Heart right ventricle (tissue), 16 donors: ENCODE data around the gene AKAP8. TPM values are rescaled to one million over a fixed set of nuclear protein-coding genes. Genes with fewer than 3 reads are reported as not detected.

ENCODE experiments used
- ATAC-seq, 8 donors: fragments of 200-7000 bp; cut with Tn5 transposase; one replicate each; pipeline ENCODE4 v1.9.1; 2020; ENCODE audit warnings: mild to moderate bottlenecking in 8 of 8, moderate library complexity in 8 of 8, moderate number of reproducible peaks in 1 of 8
- DNase-seq, 2 donors: peaks; one replicate each; pipeline ENCODE4 v3.0.0-alpha.2; 2020
- H3K27ac ChIP-seq, 10 donors: fragments of 200-600 bp; sonication (generic) in 2 of 10; one replicate each; pipeline versions ENCODE4 v1.5.0 to v1.8.0; 2020 to 2022; ENCODE audit warnings: mild to moderate bottlenecking in 3 of 10
- H3K27me3 ChIP-seq, 7 donors: fragments of 200-600 bp; one replicate each; pipeline ENCODE4 v1.8.0; 2021 to 2022; ENCODE audit warnings: mild to moderate bottlenecking in 2 of 7
- H3K36me3 ChIP-seq, 9 donors: fragments of 200-600 bp; sonication (generic) in 1 of 9; one replicate each; pipeline versions ENCODE4 v1.5.0 to v1.8.0; 2020 to 2022; ENCODE audit warnings: mild to moderate bottlenecking in 2 of 9
- H3K4me1 ChIP-seq, 9 donors: fragments of 200-600 bp; sonication (generic) in 1 of 9; one replicate each; pipeline versions ENCODE4 v1.5.0 to v1.8.0; 2020 to 2022; ENCODE audit warnings: mild to moderate bottlenecking in 4 of 9
- H3K4me3 ChIP-seq, 10 donors: fragments of 200-600 bp; sonication (generic) in 2 of 10; one replicate each; pipeline versions ENCODE4 v1.5.0 to v1.8.0; 2020 to 2022; ENCODE audit warnings: mild to moderate bottlenecking in 7 of 10, moderate library complexity in 2 of 10
- H3K9me3 ChIP-seq, 11 donors: fragments of 200-600 bp in 10 of 11; sonication (generic) in 2 of 11; one replicate each; pipeline versions ENCODE4 v1.5.0 to v1.8.0; 2013 to 2022; ENCODE audit warnings: mild to moderate bottlenecking in 2 of 11, control low read depth in 1 of 11, moderate library complexity in 1 of 11
- CTCF ChIP-seq, 9 donors: fragments of 200-600 bp; sonication (generic) in 2 of 9; IDR thresholded peaks; one replicate each; pipeline versions ENCODE4 v1.5.0 to v1.8.0; 2021 to 2022; ENCODE audit warnings: antibody characterized with exemption in 9 of 9, mild to moderate bottlenecking in 5 of 9, moderate library complexity in 1 of 9
- WGBS, 2 donors: extraction: QIAGEN DNeasy Blood & Tissue Kit; methylation state at CpG; one replicate each; pipeline ENCODE4 v1.1.7; 2013; ENCODE audit warnings: inconsistent platforms in 1 of 2; 5-methylcytosine and 5-hydroxymethylcytosine counted together
- intact Hi-C, 10 donors: fragments of 100-400 bp; cut with DNase I; formaldehyde crosslinking; loops; one replicate each; pipeline versions ENCODE4 v1.11.1 to v1.14.2; 2022
- polyA plus RNA-seq, 2 donors: library from polyadenylated mRNA; stranded (reverse); fragments of 200-250 nt; gene quantifications; one replicate each; pipeline ENCODE4 v1.2.3, GENCODE V29; 2013
- total RNA-seq, 10 donors: library from RNA; stranded (reverse); fragmentation: NEBNext Ultra II Directional in 3 of 10; extraction: Animal tissue kit (Norgen Biotek cat#: 25700) in 3 of 10; gene quantifications; one replicate each; pipeline versions ENCODE4 v1.2.1 to v1.2.4, GENCODE V29; 2021 to 2023
- donor health status: Arrhythmogenic right ventricular cardiomyopathy.
- donor health status: ischemic (EF 13 %, LVEDD 7.1; RV severe dilation, severe dysfunction).
- donor health status: healthy with polysubstance abuse.
- donor health status: DM: no; HTN: yes; CAD: no.
- donor health status: DM: no; HTN: no; CAD: no.
- donor health status: ischemic (EF 25% LVEDD 6.9; RV normal size, moderate dysfunction).
- donor health status: ischemic (EF 25% LVEDD 5.7; RV mildly dilated, moderate dysfunction).
- donor health status: healthy.
- donor health status: DM: yes; HTN: yes; CAD: no.
- donor health status: Ischemic cardiomyopathy.
- donor health status: ischemic (EF 35%, LVEDD 5.7; RV mildly dilated, moderate dysfunction).
- donor health status: nonischemic (EF 11% LVEDD 7.7; RV severe dilation, severe dysfunction).
- donor health status: DM: yes; HTN: yes; CAD: no.
- donor health status: PGD.
- donor health status: ischemic (EF 29% LVEDD 5.4; RV normal size, mild dysfunction).
- donor health status: nonischemic (EF 23%, LVEDD 6.1; RV moderate dilation, normal function).

The AKAP8 gene
- total and polyA plus RNA-seq, 12 donors: 12.8 to 32.2 (median 18.6) TPM

DNA sequence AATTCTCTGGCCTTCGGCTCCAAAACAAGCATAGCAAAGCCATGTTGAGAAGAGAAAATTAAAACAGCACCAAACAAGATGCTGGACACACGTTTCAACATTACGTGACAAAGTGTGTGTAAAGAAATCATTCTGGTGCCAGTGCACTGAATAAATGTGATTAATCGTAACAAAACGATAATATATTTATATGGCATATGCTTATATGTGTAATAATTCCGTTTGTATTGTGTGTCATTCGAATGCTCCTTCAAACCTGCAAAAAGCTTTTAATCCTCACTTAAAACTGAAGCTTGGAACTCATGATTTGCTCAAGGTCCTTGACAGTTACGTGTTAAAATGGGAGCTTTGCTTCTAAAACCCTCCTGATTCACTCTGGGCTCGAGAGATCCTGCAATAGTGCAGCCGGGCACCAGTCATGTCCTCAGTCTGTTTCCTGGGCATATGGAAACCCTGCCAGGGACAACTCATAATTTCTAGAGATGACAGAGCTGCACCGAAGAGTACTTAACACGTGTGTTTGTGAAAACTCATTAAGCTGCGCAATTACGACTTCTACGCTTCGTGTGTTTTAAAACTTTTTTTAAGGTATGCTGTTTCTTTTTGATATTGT, 39.9 kb upstream of the AKAP8 start:
- Histone ChIP-seq H3K4me3 (peak overlapping the region in 9 of 10 donors; percentile 69 to 99 (median 92)), H3K9me3 (peaks cover 0 to 7% (median 0%) of the 10 kb centered on the region in 11 donors), H3K4me1 (peaks cover 3 to 62% (median 35%) of the 10 kb centered on the region in 9 donors), H3K36me3 (peaks cover 0 to 50% (median 20%) of the 10 kb centered on the region in 9 donors), H3K27ac (peak overlapping the region in 7 of 10 donors; percentile 22 to 92 (median 55)), H3K27me3 (no peaks in the 10 kb centered on the region)
- ATAC-seq: no peak
- no peak for TF ChIP-seq CTCF (IDR thresholded peaks at IDR 0.05)
- no peak for DNase-seq
- WGBS, 2 donors: 27 to 29% methylated on average over 16 of the region's 16 CpGs
- intact Hi-C loops: loop anchor here in 7 of 10 donors (1.0 to 10.0 kb wide), 10 partner anchors 30 to 167 kb away; partner anchors contain the start of genes AKAP8 (in 2 of the 7) and WIZ (in 1 of the 7)

- TF ChIP-seq CTCF (IDR thresholded peaks at IDR 0.05): peak; percentile 35 to 84 (median 70)
- Histone ChIP-seq H3K27ac (peak within 1 kb of the TSS; percentile 42 to 93 (median 90)), H3K4me1 (peaks cover 4 to 70% (median 36%) of the 10 kb centered on the region in 9 donors), H3K4me3 (peak within 1 kb of the TSS; percentile 69 to 99 (median 92)), H3K9me3 (peaks cover 0 to 7% (median 0%) of the 10 kb centered on the region in 11 donors), H3K36me3 (peaks cover 0 to 43% (median 16%) of the 10 kb centered on the region in 9 donors), H3K27me3 (no peaks in the 10 kb centered on the region)
- ATAC-seq (peak; percentile 95 to 98 (median 97)), DNase-seq (peak; percentile 97 to 100)
- intact Hi-C loops: loop anchor here in 7 of 10 donors (1.0 to 10.0 kb wide), 9 partner anchors 31 to 166 kb away; partner anchors contain the start of genes AKAP8 (in 2 of the 7) and WIZ (in 1 of the 7)
- 0 to 1% methylated on average over 61 of the region's 61 CpGs for WGBS, 2 donors
Measured at GRCh38 chr19:15418579-15419412, 39.2 kb upstream of the AKAP8 start, which contains the start of gene AKAP8L. AKAP8L (minus strand) TSS chr19:15418988; CDS start chr19:15418923, 65 bp downstream.

- peak overlapping the region; percentile 69 to 99 (median 92) for H3K4me3 ChIP-seq
- peak overlapping the region; percentile 42 to 93 (median 90) for H3K27ac ChIP-seq
- DNase-seq (peak in 1 of 2 donors; percentile 37), ATAC-seq (peak in 4 of 8 donors; percentile 0 to 6 (median 2))
- intact Hi-C loops: loop anchor here in 7 of 10 donors (2.0 to 10.0 kb wide), 7 partner anchors 34 to 166 kb away; partner anchors contain the start of gene AKAP8 (in 2 of the 7)
- WGBS, 2 donors: 0% methylated on average over 16 of the region's 16 CpGs
- no peaks in the 10 kb centered on the region for H3K27me3 ChIP-seq
- H3K9me3 ChIP-seq: peaks cover 0 to 3% (median 0%) of the 10 kb centered on the region in 11 donors
- TF ChIP-seq CTCF (IDR thresholded peaks at IDR 0.05): no peak
- peaks cover 10 to 76% (median 42%) of the 10 kb centered on the region in 9 donors for H3K4me1 ChIP-seq
- peaks cover 0 to 41% (median 10%) of the 10 kb centered on the region in 9 donors for H3K36me3 ChIP-seq
Measured at GRCh38 chr19:15418231-15418578, 38.6 kb upstream of the AKAP8 start.

- peaks cover 0 to 37% (median 5%) of the 10 kb centered on the region in 9 donors for H3K36me3 ChIP-seq
- intact Hi-C loops: loop anchor here in 7 of 10 donors (2.0 to 10.0 kb wide), 7 partner anchors 35 to 165 kb away; partner anchors contain the start of gene AKAP8 (in 2 of the 7)
- peak overlapping the region in 9 of 10 donors; percentile 80 to 93 (median 91) for H3K27ac ChIP-seq
- TF ChIP-seq CTCF (IDR thresholded peaks at IDR 0.05): no peak
- ATAC-seq (no peak), DNase-seq (no peak)
- peaks cover 15 to 76% (median 47%) of the 10 kb centered on the region in 9 donors for H3K4me1 ChIP-seq
- H3K9me3 ChIP-seq: no peaks in the 10 kb centered on the region
- 7 to 9% methylated on average over 9 of the region's 9 CpGs for WGBS, 2 donors
- peak overlapping the region; percentile 69 to 99 (median 92) for H3K4me3 ChIP-seq
- no peaks in the 10 kb centered on the region for H3K27me3 ChIP-seq
Measured at GRCh38 chr19:15417699-15418098, 38.1 kb upstream of the AKAP8 start.
